Neural progenitor cell (in vitro differentiated cells): ENCODE results near the gene CYBC1.

Experiments
- CTCF ChIP-seq: fragments of 200-600 bp; sonication (generic); IDR thresholded peaks from 2 replicates; pipeline ENCODE4 v1.5.1; 2017; ENCODE audit warnings: antibody characterized with exemption, mild to moderate bottlenecking
- EZH2 ChIP-seq: fragments of 200-600 bp; sonication (generic); IDR thresholded peaks from 2 replicates; pipeline ENCODE4 v1.6.1; 2017; ENCODE audit warnings: antibody characterized with exemption, mild to moderate bottlenecking, moderate library complexity
- EZH2phosphoT487 ChIP-seq: fragments of 200-600 bp; sonication (generic); IDR thresholded peaks from 2 replicates; pipeline ENCODE4 v1.6.1; 2017; ENCODE audit warnings: antibody characterized with exemption

GRCh38 chr17:82465023-82465603 lies 14.6 kb upstream of the CYBC1 start:
- no peak for TF ChIP-seq CTCF
- TF ChIP-seq EZH2phosphoT487: no peak
- no peak for TF ChIP-seq EZH2
